Measurements from ENCODE around the gene PLXNC1.
A peak's percentile ranks its signal among the peaks of the same experiment; 100 is the strongest.

The PLXNC1 gene

GRCh38 chr12:94127239-94128131 lies 20.9 kb upstream of the PLXNC1 start:
- no peak for DNase-seq
- in situ Hi-C loops (cut with MboI; ENCODE audit: low pct_unique_long_range_greater_than_20kb, low sequenced_read_pairs): no loop called here

- DNase-seq: no peak
- in situ Hi-C loops (cut with MboI; ENCODE audit: low pct_unique_long_range_greater_than_20kb, low sequenced_read_pairs): no loop called here
Observed at GRCh38 chr12:94128280-94128679, 20.1 kb upstream of the PLXNC1 start.

- in situ Hi-C loops (cut with MboI; ENCODE audit: low pct_unique_long_range_greater_than_20kb, low sequenced_read_pairs): no loop called here
- DNase-seq: peak; percentile 68
Observed at GRCh38 chr12:94133964-94134795, 14.2 kb upstream of the PLXNC1 start.

GRCh38 chr12:94135896-94136295 lies 12.5 kb upstream of the PLXNC1 start:
- in situ Hi-C loops (cut with MboI; ENCODE audit: low pct_unique_long_range_greater_than_20kb, low sequenced_read_pairs): loop anchor here (5.0 kb wide), 1 partner anchor 396 kb away; no protein-coding TSS in a partner anchor
- no peak for DNase-seq

- no peak for DNase-seq
- in situ Hi-C loops (cut with MboI; ENCODE audit: low pct_unique_long_range_greater_than_20kb, low sequenced_read_pairs): loop anchor here (5.0 kb wide), 1 partner anchor 392 kb away; no protein-coding TSS in a partner anchor
Observed at GRCh38 chr12:94139816-94140215, 8.6 kb upstream of the PLXNC1 start.

- DNase-seq: peak; percentile 62
Observed at GRCh38 chr12:94140556-94140955, 7.8 kb upstream of the PLXNC1 start.

GRCh38 chr12:94141004-94141764 lies 7.2 kb upstream of the PLXNC1 start:
- in situ Hi-C loops (cut with MboI; ENCODE audit: low pct_unique_long_range_greater_than_20kb, low sequenced_read_pairs): no loop called here
- no peak for DNase-seq

More at GRCh38 chr12:94140556-94140955, 7.8 kb upstream of the PLXNC1 start:
- in situ Hi-C loops (cut with MboI; ENCODE audit: low pct_unique_long_range_greater_than_20kb, low sequenced_read_pairs): no loop called here

GRCh38 chr12:94141892-94142291 lies 6.5 kb upstream of the PLXNC1 start:
- DNase-seq: no peak
- in situ Hi-C loops (cut with MboI; ENCODE audit: low pct_unique_long_range_greater_than_20kb, low sequenced_read_pairs): no loop called here

- in situ Hi-C loops (cut with MboI; ENCODE audit: low pct_unique_long_range_greater_than_20kb, low sequenced_read_pairs): no loop called here
- no peak for DNase-seq
Observed at GRCh38 chr12:94143438-94143837, 4.9 kb upstream of the PLXNC1 start.

- DNase-seq: no peak
- in situ Hi-C loops (cut with MboI; ENCODE audit: low pct_unique_long_range_greater_than_20kb, low sequenced_read_pairs): no loop called here
Observed at GRCh38 chr12:94143951-94144350, 4.4 kb upstream of the PLXNC1 start.

GRCh38 chr12:94144781-94145180 lies 3.6 kb upstream of the PLXNC1 start:
- DNase-seq: no peak
- in situ Hi-C loops (cut with MboI; ENCODE audit: low pct_unique_long_range_greater_than_20kb, low sequenced_read_pairs): no loop called here

GRCh38 chr12:94145191-94145983 lies 3.0 kb upstream of the PLXNC1 start:
- DNase-seq: peak; percentile 55
- in situ Hi-C loops (cut with MboI; ENCODE audit: low pct_unique_long_range_greater_than_20kb, low sequenced_read_pairs): no loop called here

- no peak for DNase-seq
- in situ Hi-C loops (cut with MboI; ENCODE audit: low pct_unique_long_range_greater_than_20kb, low sequenced_read_pairs): no loop called here
Observed at GRCh38 chr12:94146166-94146936, 2.0 kb upstream of the PLXNC1 start.

- DNase-seq: no peak
- in situ Hi-C loops (cut with MboI; ENCODE audit: low pct_unique_long_range_greater_than_20kb, low sequenced_read_pairs): no loop called here
Observed at GRCh38 chr12:94147387-94147990, 888 bp upstream of the PLXNC1 start.

GRCh38 chr12:94148739-94149118 lies 352 bp downstream of the PLXNC1 start:
- no peak for DNase-seq
- in situ Hi-C loops (cut with MboI; ENCODE audit: low pct_unique_long_range_greater_than_20kb, low sequenced_read_pairs): no loop called here

GRCh38 chr12:94149119-94149780 lies 873 bp downstream of the PLXNC1 start:
- in situ Hi-C loops (cut with MboI; ENCODE audit: low pct_unique_long_range_greater_than_20kb, low sequenced_read_pairs): no loop called here
- DNase-seq: peak; percentile 62

- DNase-seq: no peak
- in situ Hi-C loops (cut with MboI; ENCODE audit: low pct_unique_long_range_greater_than_20kb, low sequenced_read_pairs): no loop called here
Observed at GRCh38 chr12:94149781-94150239, 1.4 kb downstream of the PLXNC1 start.

All from KBM-7 (cell line).